NOMO-1 treated with dmso at 0.1 percent for 144 hours (cell line): ENCODE results near the gene JSRP1.

Source experiments
- DNase-seq: peaks from one replicate; lab custom pipeline; 2025; ENCODE audit not compliant: unreplicated experiment; lab: John Stamatoyannopoulos, UW

JSRP1 gene

GRCh38 chr19:2219726-2220125 lies 36.5 kb downstream of the JSRP1 start:
- no peak for DNase-seq

- no peak for DNase-seq
These were observed 38.6 kb downstream of the JSRP1 start for GRCh38 chr19:2217591-2217990.

- no peak for DNase-seq
These were observed 39.6 kb downstream of the JSRP1 start for GRCh38 chr19:2216361-2217225.

- no peak for DNase-seq
These were observed 40.9 kb downstream of the JSRP1 start for GRCh38 chr19:2215281-2215751.

- DNase-seq: no peak
These were observed 42.0 kb downstream of the JSRP1 start for GRCh38 chr19:2214251-2214650.

GRCh38 chr19:2213799-2214198 lies 42.4 kb downstream of the JSRP1 start:
- no peak for DNase-seq

GRCh38 chr19:2212861-2213711 lies 43.1 kb downstream of the JSRP1 start:
- no peak for DNase-seq

GRCh38 chr19:2210987-2211740 lies 45.1 kb downstream of the JSRP1 start:
- DNase-seq: no peak

GRCh38 chr19:2210206-2210605 lies 46.0 kb downstream of the JSRP1 start:
- DNase-seq: no peak

- DNase-seq: no peak
These were observed 46.8 kb downstream of the JSRP1 start for GRCh38 chr19:2209408-2209807.

GRCh38 chr19:2208975-2209374 lies 47.2 kb downstream of the JSRP1 start:
- DNase-seq: no peak

GRCh38 chr19:2207991-2208860 lies 48.0 kb downstream of the JSRP1 start:
- no peak for DNase-seq

- DNase-seq: no peak
These were observed 49.2 kb downstream of the JSRP1 start for GRCh38 chr19:2207008-2207407.

GRCh38 chr19:2202366-2202765 lies 53.9 kb downstream of the JSRP1 start:
- no peak for DNase-seq
